ENCODE results near the gene TMEM164. TPM values are rescaled to one million over a fixed set of nuclear protein-coding genes. Genes with fewer than 3 reads are reported as not detected.

The TMEM164 gene
- total and polyA plus RNA-seq, 10 of the 15 experiments (the other 5 are each of a cell fraction or from before 2014, with no cell fraction given), result 0.61 to 18.3 (median 7.0) TPM

- SMC1A ChIA-PET (ENCODE audit: uncharacterized antibody, unreplicated experiment), result interaction anchor here (0.7 to 11.7 kb wide), 5 partner anchors 11 to 254 kb away, joined by 3 to 289 read pairs (median 28); no protein-coding TSS in a partner anchor
- FAIRE-seq, result no peak
- Histone ChIP-seq H3K4me2 (ENCODE audit: control insufficient read depth, insufficient read depth) (no peak overlapping the region), H2AFZ (ENCODE audit: control insufficient read depth, low read depth, low read length) (no peak overlapping the region), H3K9me3 (replicated peaks; ENCODE audit: control insufficient read depth, insufficient read depth, low read length) (no peaks in the 10 kb centered on the region), H3K4me3 (no peak overlapping the region), H3K4me1 (ENCODE audit: control insufficient read depth, insufficient read depth, low read length) (peaks cover 11% of the 10 kb centered on the region), H3K9ac (ENCODE audit: control insufficient read depth, insufficient read depth, low read length) (no peak overlapping the region), H3K36me3 (ENCODE audit: control insufficient read depth in 2 of 2, insufficient read depth in 2 of 2, low read length in 1 of 2) (no peaks in the 10 kb centered on the region; a peak in 1 of 4 replicates), H3K79me2 (ENCODE audit: control insufficient read depth, insufficient read depth, low read length) (no peaks in the 10 kb centered on the region), H3K27ac (ENCODE audit: control insufficient read depth, insufficient read depth) (no peak overlapping the region), H4K20me1 (ENCODE audit: control insufficient read depth, insufficient read depth) (no peaks in the 10 kb centered on the region), H3K27me3 (replicated peaks in 1 of 2; ENCODE audit: control insufficient read depth in 2 of 2, insufficient read depth in 2 of 2, low read length in 1 of 2) (no peaks in the 10 kb centered on the region)
- DNase-seq (ENCODE audit: low read depth, low spot score), result no peak
- POLR2A ChIA-PET, result no interaction called here
- TF ChIP-seq CREM (IDR thresholded peaks at IDR 0.05; ENCODE audit: low read depth) (no peak), NKRF (conservative IDR thresholded peaks at IDR 0.05) (no peak), ZSCAN29 (IDR thresholded peaks at IDR 0.05) (no peak), ZNF207 (IDR thresholded peaks at IDR 0.05; ENCODE audit: borderline replicate concordance) (no peak), MAX (IDR thresholded peaks at IDR 0.05; ENCODE audit: low read depth, low read length) (no peak), ZBTB11 (CRISPR knock-in tag; IDR thresholded peaks at IDR 0.05) (no peak)
- in situ Hi-C loops (cut with MboI) (loop anchor here (5.0 to 25.0 kb wide), 2 partner anchors 530 to 690 kb away; no protein-coding TSS in a partner anchor), intact Hi-C loops (cut with micrococcal nuclease; ENCODE audit: unreplicated experiment) (no loop called here)
- CTCF ChIA-PET, result interaction anchor here (0.6 to 23.7 kb wide), 11 partner anchors 11 to 690 kb away, joined by 3 to 792 read pairs (median 3); partner anchors contain the start of gene TMEM164
- ATAC-seq, result no peak
- RAD21 ChIA-PET (ENCODE audit: unreplicated experiment), result interaction anchor here (1.2 to 4.8 kb wide), 4 partner anchors 11 to 254 kb away, joined by 3 to 32 read pairs (median 9); no protein-coding TSS in a partner anchor
- 56% methylated on average over 1 of the region's 1 CpG for WGBS (ENCODE audit: insufficient coverage, insufficient replicate concordance, low lambda C conversion rate, missing lambda C conversion rate)
- BruUV-seq (replicated peaks), result no TSS peak
Observed at GRCh38 chrX:110157444-110157843, 154.5 kb downstream of the TMEM164 start.

Measured in GM12878 (cell line).